Cardiac fibroblast (primary cell): ENCODE results near the gene ZNF276.

Source experiments
- DNase-seq, 2 donors: peaks; one replicate each; pipeline versions ENCODE4 v3.0.0 to v3.0.0-alpha.2; 2010; ENCODE audit warnings: low read depth in 2 of 2
- H3K4me3 ChIP-seq, 2 donors: replicated peaks in 1 of 2; 1 replicate in 1 of 2; 2 replicates in 1 of 2; pipeline ENCODE4 v1.5.1; 2011; ENCODE audit warnings: low read depth in 2 of 2, low read length in 2 of 2, mild to moderate bottlenecking in 2 of 2, moderate library complexity in 1 of 2
- CTCF ChIP-seq: IDR thresholded peaks from one replicate; pipeline ENCODE4 v1.5.1; 2011; ENCODE audit warnings: low read depth, mild to moderate bottlenecking, low read length, inconsistent platforms

ZNF276 gene

GRCh38 chr16:89786474-89787364 lies 65.4 kb downstream of the ZNF276 start:
- H3K4me3 ChIP-seq: no peak overlapping the region
- no peak for TF ChIP-seq CTCF

GRCh38 chr16:89787365-89787805 lies 66.0 kb downstream of the ZNF276 start:
- no peak for TF ChIP-seq CTCF
- DNase-seq: no peak
- no peak overlapping the region for H3K4me3 ChIP-seq

More at GRCh38 chr16:89786474-89787364, 65.4 kb downstream of the ZNF276 start:
- no peak for DNase-seq
